Stimulated activated CD4-positive, alpha-beta T cell treated with anti-CD3 and anti-CD28 coated beads, Interleukin-2, amount 100 ng/mL, for 48 hours (primary cell): Measurements from ENCODE around the gene KIF5A.
"Not testable (repeated sequence)": the region's sequence is repeated elsewhere in the genome, so short reads cannot be mapped to it uniquely, and the experiment has no call there.

Experiments
- DNase-seq, 2 donors: peaks; one replicate each; pipeline ENCODE4 v3.0.0-alpha.2; 2020

The KIF5A gene

DNA sequence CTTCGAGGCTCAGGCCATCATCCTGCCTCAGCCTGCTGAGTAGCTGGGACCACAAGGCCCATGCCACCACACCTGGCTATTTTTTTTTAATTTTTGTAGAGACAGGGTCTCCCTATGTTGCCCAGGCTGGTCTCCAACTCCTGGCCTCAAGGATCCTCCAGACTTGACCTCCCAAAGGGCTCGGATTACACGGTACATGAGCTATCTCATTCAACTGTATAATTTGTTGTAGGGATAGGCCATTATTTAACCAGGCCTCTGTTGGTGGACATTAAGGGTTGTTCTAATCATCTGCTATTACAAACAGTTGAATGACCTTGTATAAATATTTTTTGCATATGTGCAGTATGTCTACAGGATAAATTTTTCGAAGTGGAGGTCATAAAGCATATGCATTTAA is 9.0 kb downstream of the KIF5A start:
- no peak for DNase-seq

- no peak for DNase-seq
Observed at GRCh38 chr12:57560516-57560915, 10.7 kb downstream of the KIF5A start.

- DNase-seq = not testable (repeated sequence)
Observed at GRCh38 chr12:57561117-57561516, 11.3 kb downstream of the KIF5A start.

DNA sequence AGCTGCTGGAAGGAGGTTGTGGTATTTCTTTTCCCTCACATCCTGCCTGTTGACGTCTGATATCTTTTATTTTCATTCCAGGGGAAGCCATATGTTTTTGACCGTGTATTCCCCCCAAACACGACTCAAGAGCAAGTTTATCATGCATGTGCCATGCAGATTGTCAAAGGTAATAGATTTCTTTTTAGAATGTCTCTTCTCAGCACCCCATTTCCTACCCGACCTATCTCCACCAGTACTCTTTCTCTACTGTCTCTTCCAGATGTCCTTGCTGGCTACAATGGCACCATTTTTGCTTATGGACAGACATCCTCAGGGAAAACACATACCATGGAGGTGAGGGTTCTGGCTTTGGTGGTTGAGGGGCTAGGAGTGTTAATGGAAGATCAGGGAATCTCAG is 13.5 kb downstream of the KIF5A start:
- DNase-seq = no peak

GRCh38 chr12:57564178-57564740 is 14.4 kb downstream of the KIF5A start:
- no peak for DNase-seq

- DNase-seq = no peak
Observed at GRCh38 chr12:57568838-57569237, 19.0 kb downstream of the KIF5A start.

- no peak for DNase-seq
Observed at GRCh38 chr12:57569858-57570257, 20.0 kb downstream of the KIF5A start.

GRCh38 chr12:57570438-57570837 is 20.6 kb downstream of the KIF5A start:
- DNase-seq = not testable (repeated sequence)

DNA sequence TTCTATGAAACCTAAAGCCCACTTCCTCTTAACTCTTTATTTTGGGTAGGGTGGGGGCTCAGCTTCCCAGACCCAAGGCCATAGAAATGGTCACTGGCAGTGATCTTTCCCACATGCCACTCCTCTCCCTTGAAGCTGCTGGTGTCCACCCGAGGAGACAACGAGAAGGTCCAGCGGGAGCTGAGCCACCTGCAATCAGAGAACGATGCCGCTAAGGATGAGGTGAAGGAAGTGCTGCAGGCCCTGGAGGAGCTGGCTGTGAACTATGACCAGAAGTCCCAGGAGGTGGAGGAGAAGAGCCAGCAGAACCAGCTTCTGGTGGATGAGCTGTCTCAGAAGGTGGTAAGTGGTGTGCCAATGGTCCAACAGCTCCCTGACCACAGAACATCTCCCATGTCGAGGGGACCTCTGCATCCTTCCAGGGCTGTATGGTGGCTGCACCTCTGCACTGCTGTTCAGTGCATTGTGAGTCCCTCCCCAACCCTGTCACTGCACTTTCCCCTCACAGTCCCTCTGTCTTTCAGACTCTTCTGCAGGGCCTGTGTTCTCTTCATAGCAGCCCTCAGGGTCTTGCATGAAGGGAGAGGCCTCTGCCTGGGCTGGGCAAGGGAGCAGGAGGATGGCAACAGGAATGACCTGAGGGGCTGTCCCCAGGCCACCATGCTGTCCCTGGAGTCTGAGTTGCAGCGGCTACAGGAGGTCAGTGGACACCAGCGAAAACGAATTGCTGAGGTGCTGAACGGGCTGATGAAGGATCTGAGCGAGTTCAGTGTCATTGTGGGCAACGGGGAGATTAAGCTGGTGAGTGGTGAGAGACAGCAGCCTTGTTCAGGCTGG is 22.3 kb downstream of the KIF5A start:
- no peak for DNase-seq

DNA sequence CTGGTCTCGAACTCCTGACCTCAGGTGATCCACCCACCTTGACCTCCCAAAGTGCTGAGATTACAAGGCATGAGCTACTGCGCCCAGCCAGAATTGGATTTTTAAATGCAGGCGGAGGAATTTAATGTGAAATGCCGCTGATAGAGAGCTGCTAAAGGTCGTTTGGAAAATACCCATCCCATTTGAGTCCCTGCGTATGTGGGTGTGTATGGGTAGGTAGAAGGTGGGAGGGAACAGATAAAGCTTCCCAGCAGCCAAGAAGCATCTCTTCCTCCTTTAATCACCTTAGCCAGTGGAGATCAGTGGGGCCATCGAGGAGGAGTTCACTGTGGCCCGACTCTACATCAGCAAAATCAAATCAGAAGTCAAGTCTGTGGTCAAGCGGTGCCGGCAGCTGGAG is 25.0 kb downstream of the KIF5A start:
- DNase-seq = no peak

GRCh38 chr12:57575771-57576612 is 26.1 kb downstream of the KIF5A start:
- no peak for DNase-seq

- DNase-seq = no peak
Observed at GRCh38 chr12:57576613-57577160, 26.8 kb downstream of the KIF5A start.

DNA sequence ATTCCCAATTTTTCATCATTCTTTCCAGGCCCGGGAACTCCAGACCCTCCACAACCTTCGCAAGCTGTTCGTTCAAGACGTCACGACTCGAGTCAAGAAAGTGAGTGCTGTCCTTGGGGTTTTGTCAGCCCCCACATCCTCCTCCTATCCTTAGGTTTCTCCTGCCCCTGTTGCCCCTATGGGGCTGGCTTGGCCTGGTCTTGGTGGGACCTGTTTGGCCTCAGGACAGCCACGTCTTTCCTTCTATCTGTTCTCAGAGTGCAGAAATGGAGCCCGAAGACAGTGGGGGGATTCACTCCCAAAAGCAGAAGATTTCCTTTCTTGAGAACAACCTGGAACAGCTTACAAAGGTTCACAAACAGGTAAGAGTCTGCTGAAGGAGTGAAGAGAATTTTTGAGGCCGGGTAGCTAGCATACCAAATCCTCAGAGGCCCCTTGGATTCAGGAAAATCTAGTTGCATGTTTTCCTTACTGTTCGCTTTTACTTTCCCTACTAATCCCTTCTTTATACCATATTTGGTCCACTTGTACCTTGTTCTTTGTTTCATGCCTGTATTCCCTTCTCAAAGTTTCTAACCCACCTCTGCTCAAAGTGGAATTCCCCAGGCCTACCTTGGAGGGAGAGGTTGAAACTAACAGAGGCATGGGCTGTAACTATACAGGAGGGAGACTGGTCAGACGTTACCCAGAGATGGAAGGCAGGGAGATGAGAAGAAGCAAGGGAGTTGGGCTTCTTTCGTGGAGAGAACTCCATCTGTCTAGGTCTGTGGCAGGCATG is 28.3 kb downstream of the KIF5A start:
- no peak for DNase-seq

- DNase-seq = no peak
Observed at GRCh38 chr12:57579011-57579410, 29.2 kb downstream of the KIF5A start.

GRCh38 chr12:57579677-57580465 is 30.0 kb downstream of the KIF5A start:
- DNase-seq = no peak

DNA sequence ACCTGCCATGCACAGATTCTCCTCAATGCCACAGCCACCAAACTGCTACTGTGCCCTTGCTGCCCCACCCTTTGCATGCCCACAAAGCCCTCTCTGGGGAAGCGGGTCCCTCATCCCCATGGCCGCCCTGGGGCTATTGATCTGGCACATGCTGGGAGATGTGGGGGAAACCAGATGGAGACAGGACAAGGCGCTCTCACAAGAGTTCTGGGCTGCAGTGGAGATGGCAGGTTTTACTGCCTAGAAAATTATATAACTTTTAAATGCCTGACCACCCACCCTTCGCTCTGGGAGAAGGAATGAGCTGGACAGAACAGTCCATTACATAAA is 30.6 kb downstream of the KIF5A start:
- no peak for DNase-seq

DNA sequence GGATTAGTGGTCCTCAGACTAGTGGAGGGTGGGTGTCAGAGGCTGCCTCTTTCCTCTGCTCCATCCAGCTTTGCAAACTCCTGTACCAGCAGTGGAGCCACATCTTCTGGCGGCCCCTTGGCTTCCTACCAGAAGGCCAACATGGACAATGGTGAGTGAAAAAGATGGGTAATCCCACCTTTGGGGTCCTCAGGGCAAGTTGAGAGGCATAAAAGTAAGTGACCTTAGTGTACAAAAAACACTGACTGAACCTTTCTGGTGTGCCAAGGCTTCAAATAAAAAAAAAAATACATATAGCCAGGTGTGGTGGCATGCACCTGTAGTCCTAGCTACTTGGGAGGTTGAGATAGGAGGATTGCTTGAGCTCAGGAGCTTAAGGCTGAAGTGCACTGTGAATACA is 32.0 kb downstream of the KIF5A start:
- no peak for DNase-seq

- no peak for DNase-seq
Observed at GRCh38 chr12:57582440-57582839, 32.6 kb downstream of the KIF5A start.

- peak; percentile 49 to 65 for DNase-seq
Observed at GRCh38 chr12:57583008-57583831, 33.4 kb downstream of the KIF5A start.

- DNase-seq = no peak
Observed at GRCh38 chr12:57584050-57584449, 34.2 kb downstream of the KIF5A start.

- DNase-seq = no peak
Observed at GRCh38 chr12:57584690-57585089, 34.8 kb downstream of the KIF5A start.
